ENCODE measurements around the gene GAS2.

Gene GAS2

GRCh38 chr11:22728600-22729389 is 62.4 kb downstream of the GAS2 start:
- no peak for DNase-seq

GRCh38 chr11:22730319-22730718 is 63.9 kb downstream of the GAS2 start:
- peak; percentile 20 for DNase-seq

- no peak for DNase-seq
Observed at GRCh38 chr11:22732588-22732987, 66.2 kb downstream of the GAS2 start.

- no peak for DNase-seq
Observed at GRCh38 chr11:22733475-22734248, 67.3 kb downstream of the GAS2 start.

- DNase-seq: no peak
Observed at GRCh38 chr11:22734628-22735345, 68.4 kb downstream of the GAS2 start.

- DNase-seq: no peak
Observed at GRCh38 chr11:22742157-22742613, 75.8 kb downstream of the GAS2 start.

- no peak for DNase-seq
Observed at GRCh38 chr11:22749536-22749935, 83.1 kb downstream of the GAS2 start.

- no peak for DNase-seq
Observed at GRCh38 chr11:22752908-22753310, 86.5 kb downstream of the GAS2 start.

- no peak for DNase-seq
Observed at GRCh38 chr11:22753416-22753815, 87.0 kb downstream of the GAS2 start.

- no peak for DNase-seq
Observed at GRCh38 chr11:22761066-22761465, 94.7 kb downstream of the GAS2 start.

- no peak for DNase-seq
Observed at GRCh38 chr11:22763166-22763565, 96.8 kb downstream of the GAS2 start.

- no peak for DNase-seq
Observed at GRCh38 chr11:22764735-22765134, 98.3 kb downstream of the GAS2 start.

GRCh38 chr11:22768281-22768680 is 101.9 kb downstream of the GAS2 start:
- DNase-seq: no peak

- DNase-seq: no peak
Observed at GRCh38 chr11:22769081-22769480, 102.7 kb downstream of the GAS2 start.

- DNase-seq: no peak
Observed at GRCh38 chr11:22774716-22775115, 108.3 kb downstream of the GAS2 start.

GRCh38 chr11:22775248-22775647 is 108.8 kb downstream of the GAS2 start:
- DNase-seq: no peak

- no peak for DNase-seq
Observed at GRCh38 chr11:22778642-22779041, 112.2 kb downstream of the GAS2 start.

- DNase-seq: no peak
Observed at GRCh38 chr11:22779850-22780249, 113.4 kb downstream of the GAS2 start.

- DNase-seq: no peak
Observed at GRCh38 chr11:22780952-22781593, 114.7 kb downstream of the GAS2 start.

GRCh38 chr11:22785251-22785650 is 118.8 kb downstream of the GAS2 start:
- no peak for DNase-seq

- DNase-seq: no peak
Observed at GRCh38 chr11:22786475-22786874, 120.1 kb downstream of the GAS2 start.

GRCh38 chr11:22787055-22787454 is 120.6 kb downstream of the GAS2 start:
- no peak for DNase-seq
